GM23248 (cell line): ENCODE measurements around the gene KRTAP19-8.

Experiments used
- EZH2 ChIP-seq: fragments of 200-600 bp; sonication (generic); IDR thresholded peaks from 2 replicates; pipeline ENCODE4 v1.6.1; 2018; ENCODE audit warnings: antibody characterized with exemption, mild to moderate bottlenecking; ENCODE audit not compliant: insufficient read depth, poor library complexity, severe bottlenecking
- EZH2phosphoT487 ChIP-seq: fragments of 200-600 bp; sonication (generic); IDR thresholded peaks from 2 replicates; pipeline ENCODE4 v1.6.1; 2018; ENCODE audit warnings: antibody characterized with exemption, moderate library complexity, mild to moderate bottlenecking, low read depth; ENCODE audit not compliant: insufficient read depth

GRCh38 chr21:30996728-30997127 is 41.5 kb downstream of the KRTAP19-8 start:
- TF ChIP-seq EZH2, result no peak
- no peak for TF ChIP-seq EZH2phosphoT487
